Measurements from ENCODE around the gene HELZ.

- TF ChIP-seq, protein P1, sequence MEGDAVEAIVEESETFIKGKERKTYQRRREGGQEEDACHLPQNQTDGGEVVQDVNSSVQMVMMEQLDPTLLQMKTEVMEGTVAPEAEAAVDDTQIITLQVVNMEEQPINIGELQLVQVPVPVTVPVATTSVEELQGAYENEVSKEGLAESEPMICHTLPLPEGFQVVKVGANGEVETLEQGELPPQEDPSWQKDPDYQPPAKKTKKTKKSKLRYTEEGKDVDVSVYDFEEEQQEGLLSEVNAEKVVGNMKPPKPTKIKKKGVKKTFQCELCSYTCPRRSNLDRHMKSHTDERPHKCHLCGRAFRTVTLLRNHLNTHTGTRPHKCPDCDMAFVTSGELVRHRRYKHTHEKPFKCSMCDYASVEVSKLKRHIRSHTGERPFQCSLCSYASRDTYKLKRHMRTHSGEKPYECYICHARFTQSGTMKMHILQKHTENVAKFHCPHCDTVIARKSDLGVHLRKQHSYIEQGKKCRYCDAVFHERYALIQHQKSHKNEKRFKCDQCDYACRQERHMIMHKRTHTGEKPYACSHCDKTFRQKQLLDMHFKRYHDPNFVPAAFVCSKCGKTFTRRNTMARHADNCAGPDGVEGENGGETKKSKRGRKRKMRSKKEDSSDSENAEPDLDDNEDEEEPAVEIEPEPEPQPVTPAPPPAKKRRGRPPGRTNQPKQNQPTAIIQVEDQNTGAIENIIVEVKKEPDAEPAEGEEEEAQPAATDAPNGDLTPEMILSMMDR (conservative IDR thresholded peaks at IDR 0.05; ENCODE audit: low read depth, low read length): no peak
- no peak for TF ChIP-seq EZH2 (IDR thresholded peaks at IDR 0.05; ENCODE audit: low read length, unreplicated experiment)
- TF ChIP-seq EZH2phosphoT487 (IDR thresholded peaks at IDR 0.05; ENCODE audit: borderline replicate concordance, low read length): no peak
Measured at GRCh38 chr17:67050066-67050465, 194.9 kb downstream of the HELZ start.

Data from PC-3 (cell line).